GM18870 (cell line): Measurements from ENCODE around the gene RAB20.

Experiments
- ATAC-seq: cut with Tn5 transposase; IDR thresholded peaks from one replicate; pipeline ENCODE4 v1.9.1; 2021; ENCODE audit warnings: moderate library complexity; ENCODE audit not compliant: unreplicated experiment

The RAB20 gene

DNA sequence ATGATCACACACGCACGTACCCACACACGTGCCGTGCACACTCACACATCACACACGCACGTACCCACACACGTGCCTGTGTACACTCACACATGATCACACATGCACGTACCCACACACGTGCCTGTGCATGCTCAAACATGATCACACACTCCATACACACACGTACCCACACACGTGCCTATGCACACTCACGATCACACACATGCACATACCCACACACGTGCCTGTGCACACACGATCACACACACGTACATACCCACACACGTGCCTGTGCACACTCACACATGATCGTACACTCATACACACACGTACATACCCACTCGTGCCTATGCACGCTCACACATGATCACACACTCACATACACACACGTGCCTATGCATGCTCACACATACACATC is 86.8 kb downstream of the RAB20 start:
- no peak for ATAC-seq
